GM12865 (cell line): ENCODE results near the gene TSHZ2.

Experiments
- DNase-seq: peaks from one replicate; pipeline ENCODE4 v3.0.0; 2010; ENCODE audit warnings: low read depth
- H3K4me3 ChIP-seq: 2 replicates; pipeline ENCODE4 v1.5.1; 2011; ENCODE audit warnings: mild to moderate bottlenecking, low read depth, low read length, control low read depth
- CTCF ChIP-seq: IDR thresholded peaks from 2 replicates; pipeline ENCODE4 v1.5.1; 2011; ENCODE audit warnings: low read length, control low read depth, low read depth, inconsistent platforms; ENCODE audit not compliant: insufficient read depth; ENCODE audit errors: missing control alignments

TSHZ2 gene

GRCh38 chr20:53445932-53446331, 473.8 kb downstream of the TSHZ2 start:
- H3K4me3 ChIP-seq, result no peak overlapping the region
- DNase-seq, result no peak
- TF ChIP-seq CTCF, result no peak

GRCh38 chr20:53447316-53447715, 475.2 kb downstream of the TSHZ2 start:
- no peak for TF ChIP-seq CTCF
- no peak for DNase-seq
- no peak overlapping the region for H3K4me3 ChIP-seq

- H3K4me3 ChIP-seq, result no peak overlapping the region
- no peak for TF ChIP-seq CTCF
- no peak for DNase-seq
Observed at GRCh38 chr20:53448426-53448825, 476.3 kb downstream of the TSHZ2 start.

- TF ChIP-seq CTCF, result no peak
Observed at GRCh38 chr20:53448875-53449274, 476.7 kb downstream of the TSHZ2 start.

GRCh38 chr20:53453076-53453475, 480.9 kb downstream of the TSHZ2 start:
- no peak for DNase-seq
- H3K4me3 ChIP-seq, result no peak overlapping the region
- no peak for TF ChIP-seq CTCF

More at GRCh38 chr20:53448875-53449274, 476.7 kb downstream of the TSHZ2 start:
- no peak for DNase-seq
- H3K4me3 ChIP-seq, result no peak overlapping the region

- TF ChIP-seq CTCF, result no peak
- no peak overlapping the region for H3K4me3 ChIP-seq
- no peak for DNase-seq
Observed at GRCh38 chr20:53454675-53455276, 482.6 kb downstream of the TSHZ2 start.
